Left cardiac atrium (tissue), 4 donors: ENCODE data around the gene RPEL1. TPM values are rescaled to one million over a fixed set of nuclear protein-coding genes. Genes with fewer than 3 reads are reported as not detected.
A peak's percentile ranks its signal among the peaks of the same experiment; 100 is the strongest.

Source experiments
- ATAC-seq, 2 donors: fragments of 200-7000 bp; cut with Tn5 transposase; one replicate each; pipeline ENCODE4 v1.9.1; 2020; ENCODE audit warnings: mild to moderate bottlenecking in 2 of 2, moderate library complexity in 2 of 2
- DNase-seq: peaks from one replicate; pipeline ENCODE4 v3.0.0-alpha.2; 2020
- intact Hi-C, 2 donors: fragments of 100-400 bp; cut with DNase I; formaldehyde crosslinking; loops; one replicate each; pipeline versions ENCODE4 v1.14.1 to v1.15.1; 2022 to 2023
- total RNA-seq, 2 donors: library from RNA; stranded (reverse); fragmentation: NEBNext Ultra II Directional; extraction: Animal tissue kit (Norgen Biotek cat#: 25700); gene quantifications; one replicate each; pipeline ENCODE4 v1.2.1, GENCODE V29; 2021
- donor health status: DM: no; HTN: yes; CAD: no.
- donor health status: DM: no; HTN: yes; CAD: no; lungs with severe emphysema.
- donor health status: DM: yes; HTN: yes; CAD: no.
- donor health status: Dilated cardiomyopathy.

The RPEL1 gene
- total RNA-seq, 2 donors from 2014 or later = not detected

- ATAC-seq (no peak), DNase-seq (no peak)
- intact Hi-C loops = no loop called here
Observed at GRCh38 chr10:103276251-103276895, 30.7 kb downstream of the RPEL1 start.

GRCh38 chr10:103276896-103277712, 31.4 kb downstream of the RPEL1 start, which contains the start of gene INA:
Gene INA, plus strand, starts transcription at chr10:103277138. Its CDS starts 74 bp downstream, at chr10:103277212.
- DNase-seq (no peak), ATAC-seq (no peak)
- intact Hi-C loops = no loop called here

GRCh38 chr10:103277713-103278536, 32.2 kb downstream of the RPEL1 start:
- intact Hi-C loops = no loop called here
- no peak for DNase-seq
- ATAC-seq = no peak

- DNase-seq = no peak
- no peak for ATAC-seq
- intact Hi-C loops = no loop called here
Observed at GRCh38 chr10:103278537-103278823, 32.8 kb downstream of the RPEL1 start.

- intact Hi-C loops = no loop called here
- no peak for ATAC-seq
Observed at GRCh38 chr10:103278862-103279298, 33.2 kb downstream of the RPEL1 start.

GRCh38 chr10:103280031-103280430, 34.3 kb downstream of the RPEL1 start:
- no peak for ATAC-seq
- DNase-seq = no peak
- intact Hi-C loops = no loop called here

More at GRCh38 chr10:103278862-103279298, 33.2 kb downstream of the RPEL1 start:
- DNase-seq = peak; percentile 60

- no peak for ATAC-seq
- DNase-seq = no peak
- intact Hi-C loops = no loop called here
Observed at GRCh38 chr10:103280506-103280905, 34.8 kb downstream of the RPEL1 start.

- ATAC-seq = no peak
Observed at GRCh38 chr10:103281753-103282152, 36.1 kb downstream of the RPEL1 start.

GRCh38 chr10:103282961-103283360, 37.3 kb downstream of the RPEL1 start:
- ATAC-seq = peak in 1 of 2 donors; percentile 27
- DNase-seq = no peak
- intact Hi-C loops = no loop called here

More at GRCh38 chr10:103281753-103282152, 36.1 kb downstream of the RPEL1 start:
- no peak for DNase-seq
- intact Hi-C loops = no loop called here

GRCh38 chr10:103284170-103284569, 38.5 kb downstream of the RPEL1 start:
- intact Hi-C loops = no loop called here
- DNase-seq (no peak), ATAC-seq (peak; percentile 19 to 87)

GRCh38 chr10:103287992-103288391, 42.3 kb downstream of the RPEL1 start:
- intact Hi-C loops = no loop called here
- no peak for DNase-seq
- ATAC-seq = no peak

GRCh38 chr10:103291588-103291987, 45.9 kb downstream of the RPEL1 start:
- DNase-seq (no peak), ATAC-seq (no peak)
- intact Hi-C loops = no loop called here

- intact Hi-C loops = no loop called here
- DNase-seq = no peak
- peak in 1 of 2 donors; percentile 50 for ATAC-seq
Observed at GRCh38 chr10:103295374-103296015, 49.8 kb downstream of the RPEL1 start.

Other genes starting within 250 kb of the RPEL1 start
- 10 to 100 TPM; 38.9 to 45.0 TPM for gene NT5C2, start 52.6 kb upstream of the RPEL1 start, total RNA-seq
- gene INA, start 31.3 kb downstream of the RPEL1 start, total RNA-seq = not detected
- gene PCGF6, start 105.3 kb downstream of the RPEL1 start, total RNA-seq = 1 to 10 TPM; 5.7 to 7.9 TPM
- 1 to 10 TPM; 1.5 to 2.9 TPM for gene TAF5, start 122.1 kb downstream of the RPEL1 start, total RNA-seq
- gene ATP5MK, start 150.6 kb downstream of the RPEL1 start, total RNA-seq = 100 to 1,000 TPM; 870 to 985 TPM
- 10 to 100 TPM; 11.9 to 17.8 TPM for gene PDCD11, start 150.7 kb downstream of the RPEL1 start, total RNA-seq
- gene CALHM2, start 206.5 kb downstream of the RPEL1 start, total RNA-seq = 10 to 100 TPM; 25.6 to 30.8 TPM
- gene CALHM1, start 213.0 kb downstream of the RPEL1 start, total RNA-seq = not detected
- gene CALHM3, start 233.4 kb downstream of the RPEL1 start, total RNA-seq = not detected
- gene NEURL1, start 247.8 kb downstream of the RPEL1 start, total RNA-seq = under 1 TPM; 0.12 to 0.39 TPM